GM19240 (cell line): ENCODE results near the gene KRT3.
A peak's percentile ranks its signal among the peaks of the same experiment; 100 is the strongest.
"Not testable (repeated sequence)": the region's sequence is repeated elsewhere in the genome, so short reads cannot be mapped to it uniquely, and the experiment has no call there.

Experiments used
- DNase-seq: peaks from one replicate; pipeline ENCODE4 v3.0.0; 2011; ENCODE audit warnings: low spot score; ENCODE audit not compliant: insufficient read length

The KRT3 gene

DNA sequence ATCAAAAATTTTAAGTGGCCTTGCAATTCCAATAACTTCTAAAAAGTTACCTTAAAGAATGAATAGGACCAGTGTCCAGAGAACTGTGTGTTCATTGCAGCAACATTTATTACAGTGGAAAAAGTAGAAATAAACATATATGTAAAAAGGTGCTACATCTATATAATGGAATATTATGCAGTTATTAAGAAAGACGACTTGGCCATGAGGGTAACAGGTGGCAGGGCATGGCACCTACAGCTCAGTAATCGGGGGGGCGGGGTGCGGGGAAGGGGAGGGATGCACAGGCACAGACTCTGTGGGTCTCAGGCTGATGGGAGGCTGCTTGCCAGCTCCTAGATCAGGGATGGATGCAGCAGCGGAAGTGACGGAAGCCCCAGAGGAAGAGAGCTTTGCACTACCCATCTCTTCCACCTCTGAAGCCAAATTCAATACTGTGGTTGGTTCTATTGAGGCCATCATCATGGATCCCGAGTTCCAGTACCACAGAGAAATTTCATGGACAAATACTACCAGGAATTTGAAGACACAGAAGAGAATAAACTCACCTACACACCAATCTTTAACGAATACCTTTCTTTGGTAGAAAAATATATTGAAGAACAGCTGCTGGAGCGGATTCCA, 32.8 kb downstream of the KRT3 start:
- DNase-seq = no peak

GRCh38 chr12:52761802-52762201, 34.1 kb downstream of the KRT3 start:
- DNase-seq = no peak

DNA sequence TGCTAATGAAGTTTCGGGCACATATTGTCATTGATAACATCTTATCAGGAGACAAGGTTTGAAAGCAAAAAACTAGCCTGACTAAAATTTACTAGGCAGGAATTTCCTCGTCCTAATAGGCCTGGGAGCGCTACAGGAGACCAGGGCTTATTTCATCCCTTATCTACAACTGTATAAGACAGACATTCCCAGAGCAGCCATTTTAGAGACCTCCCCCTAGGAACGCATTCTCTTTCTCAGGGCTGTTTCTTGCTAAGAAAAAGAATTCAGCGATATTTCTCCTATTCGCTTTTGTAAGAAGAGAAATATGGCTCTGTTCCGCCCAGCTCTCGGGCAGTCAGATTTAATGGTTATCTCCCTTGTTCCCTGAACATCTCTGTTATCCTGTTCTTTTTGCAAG, 34.7 kb downstream of the KRT3 start:
- not testable (repeated sequence) for DNase-seq

GRCh38 chr12:52760623-52761022, 35.3 kb downstream of the KRT3 start:
- no peak for DNase-seq

DNA sequence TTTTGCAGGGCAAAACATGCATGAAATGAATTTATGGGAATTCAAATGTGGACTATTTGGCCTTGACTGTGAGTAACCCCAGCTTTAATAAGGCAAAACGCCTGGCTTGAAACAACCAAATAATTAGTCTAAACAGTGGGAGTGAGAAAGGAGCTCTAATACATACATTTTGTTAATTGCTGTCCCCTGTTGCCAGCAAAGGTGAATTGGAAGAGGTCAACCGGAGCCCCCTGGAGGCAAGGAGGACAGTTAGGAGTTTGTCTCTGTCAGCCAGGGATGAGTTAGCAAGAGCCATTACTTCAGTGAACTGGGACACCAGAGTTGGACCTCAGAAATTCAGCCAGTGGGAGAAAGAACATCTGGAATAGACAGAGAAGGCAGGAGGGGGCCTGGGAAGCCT, 36.2 kb downstream of the KRT3 start:
- DNase-seq = no peak

DNA sequence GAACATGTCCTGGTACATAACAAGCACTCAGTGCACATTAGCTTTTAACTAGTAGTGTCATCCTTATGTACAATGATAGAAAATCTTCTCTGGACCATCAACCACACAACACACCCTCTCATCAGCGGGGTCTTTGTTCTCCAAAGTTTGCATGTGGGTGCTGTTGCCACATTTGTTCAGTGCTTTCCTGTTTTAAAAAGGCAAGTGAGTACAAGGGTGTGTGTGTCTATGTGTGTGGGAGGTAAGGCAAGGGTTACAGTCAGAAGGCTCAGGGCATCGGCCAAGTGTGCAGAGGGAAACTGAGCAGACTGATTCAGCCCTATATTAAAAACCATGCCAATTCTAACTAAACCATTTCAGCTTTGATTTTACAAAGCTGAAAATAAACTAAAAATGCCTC, 36.7 kb downstream of the KRT3 start:
- no peak for DNase-seq

DNA sequence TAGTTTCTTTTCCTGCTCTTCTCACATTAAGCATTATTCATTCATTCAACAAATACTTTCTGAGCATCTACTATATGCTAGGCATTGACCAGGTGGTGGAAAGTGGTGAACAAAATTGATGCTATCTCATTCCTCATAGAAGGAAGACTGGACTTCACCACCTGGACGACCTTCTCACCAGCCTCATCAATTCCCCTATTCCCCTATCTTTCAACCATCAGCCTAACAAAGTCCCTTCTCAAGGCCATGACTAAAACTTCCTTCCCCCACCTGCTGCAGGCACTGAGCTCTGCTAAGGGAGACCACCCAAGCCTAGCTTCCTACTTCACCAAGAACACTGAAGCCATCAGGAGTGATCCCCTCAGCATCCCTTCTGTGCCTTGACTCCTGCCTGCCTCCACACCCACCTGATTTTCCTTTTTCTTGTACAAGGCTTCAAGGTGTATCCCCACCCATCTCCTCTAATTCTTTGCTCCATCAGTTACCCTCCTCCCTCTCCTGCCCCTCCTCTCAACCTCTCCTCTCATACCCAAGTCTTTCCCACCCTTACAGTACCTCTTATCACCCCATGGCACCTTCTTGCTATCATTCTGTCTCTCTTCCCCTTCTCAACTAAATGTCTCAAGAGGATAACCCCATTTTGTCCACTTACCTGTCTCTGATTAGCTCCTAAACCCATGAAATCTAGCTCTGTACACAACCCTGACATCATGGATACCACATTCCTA, 38.3 kb downstream of the KRT3 start:
- no peak for DNase-seq

DNA sequence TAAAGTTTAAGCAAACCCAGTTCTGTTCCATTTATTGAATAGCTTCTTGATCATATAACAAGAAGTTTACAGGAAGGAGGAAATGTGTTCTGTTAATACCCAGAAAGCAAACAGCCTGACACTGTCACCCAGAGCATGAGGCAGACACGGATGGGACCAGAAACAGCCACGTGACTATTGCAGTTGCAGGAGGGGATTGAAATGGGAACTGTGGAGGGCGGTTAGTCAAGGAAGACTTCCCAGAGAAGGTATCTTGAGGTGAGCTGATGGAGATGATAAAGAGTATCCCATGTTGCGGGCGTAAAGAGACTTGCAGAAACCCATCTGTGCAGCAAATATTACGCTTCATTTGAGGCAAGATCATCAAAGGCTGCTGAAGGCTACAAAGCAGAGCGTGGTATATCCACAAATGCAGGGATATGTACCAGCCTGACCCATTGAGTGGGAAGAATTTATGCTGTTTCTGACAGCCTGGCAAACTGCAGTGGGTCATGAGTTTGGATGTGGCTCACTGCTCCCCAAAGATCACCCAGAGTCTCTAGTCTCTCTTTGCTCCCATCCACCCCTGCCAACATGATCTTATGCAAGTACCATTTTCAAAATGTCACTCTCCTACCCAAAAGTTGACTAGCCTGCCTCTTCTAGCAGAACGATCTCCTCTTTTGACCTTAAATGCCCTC, 39.5 kb downstream of the KRT3 start:
- DNase-seq = no peak

GRCh38 chr12:52755533-52755932, 40.4 kb downstream of the KRT3 start:
- no peak for DNase-seq

- DNase-seq = no peak
These were observed 41.8 kb downstream of the KRT3 start for GRCh38 chr12:52754135-52754534.

GRCh38 chr12:52753283-52753682, 42.6 kb downstream of the KRT3 start:
- no peak for DNase-seq

GRCh38 chr12:52752516-52752915, 43.4 kb downstream of the KRT3 start:
- DNase-seq = no peak

DNA sequence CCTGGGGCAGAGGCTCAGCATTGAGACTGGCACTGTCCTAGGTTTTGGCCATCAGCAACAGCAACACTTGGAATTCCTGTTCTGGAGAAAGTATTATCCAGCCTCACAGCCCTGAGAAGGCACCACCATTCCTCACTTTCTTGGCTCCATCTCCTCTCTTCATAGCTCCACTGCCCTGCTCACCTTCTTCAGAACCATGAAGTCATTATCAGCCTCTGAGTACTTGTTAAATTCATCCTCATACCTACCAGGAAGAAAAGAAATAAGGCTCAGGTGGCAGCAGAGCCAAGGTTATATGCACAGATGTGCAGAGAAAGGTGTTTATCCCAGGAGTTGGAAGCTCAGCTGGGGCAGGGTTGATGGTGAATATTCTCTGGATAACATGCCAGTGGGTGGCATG, 44.1 kb downstream of the KRT3 start:
- no peak for DNase-seq

- DNase-seq = not testable (repeated sequence)
These were observed 45.4 kb downstream of the KRT3 start for GRCh38 chr12:52750532-52750931.

DNA sequence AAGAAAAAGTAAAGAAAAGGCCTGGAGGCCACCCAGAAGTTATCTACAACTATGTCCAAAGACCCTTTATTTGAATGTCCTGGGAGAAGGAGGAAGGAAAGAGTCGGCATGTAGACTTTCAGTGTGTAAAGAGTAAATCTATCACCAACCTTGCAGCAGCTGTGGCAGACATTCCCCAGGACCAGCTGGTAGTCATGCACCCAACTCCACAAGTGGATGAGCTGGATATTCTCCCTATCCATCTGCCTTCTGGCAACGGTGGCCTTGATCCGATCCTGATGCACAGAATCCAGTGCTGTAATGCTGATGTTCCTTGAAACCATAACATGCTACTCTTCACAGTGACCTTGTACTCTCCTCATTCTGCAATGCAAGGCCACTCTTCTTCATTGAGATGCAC, 46.1 kb downstream of the KRT3 start:
- DNase-seq = no peak

DNA sequence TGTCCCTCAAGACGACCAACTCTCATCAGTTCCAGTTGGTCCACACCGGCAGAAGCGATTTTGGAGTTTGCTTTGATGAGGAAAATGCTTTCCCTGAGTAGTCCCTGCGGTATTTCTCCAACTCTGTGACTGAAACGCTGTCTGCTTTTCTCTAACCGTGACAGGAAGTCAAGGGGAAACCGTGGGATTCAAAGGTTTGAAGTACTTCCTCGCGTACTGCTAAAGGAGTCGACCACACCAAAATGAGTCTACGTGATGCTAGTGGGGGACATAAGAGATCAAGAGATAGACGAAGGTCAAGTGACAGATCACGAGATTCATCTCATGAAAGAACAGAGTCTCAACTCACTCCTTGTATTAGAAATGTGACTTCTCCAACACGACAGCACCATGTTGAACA, 47.3 kb downstream of the KRT3 start:
- no peak for DNase-seq

- DNase-seq = no peak
These were observed 50.4 kb downstream of the KRT3 start for GRCh38 chr12:52745554-52745953.

- no peak for DNase-seq
These were observed 51.3 kb downstream of the KRT3 start for GRCh38 chr12:52744493-52745156.

GRCh38 chr12:52742822-52743457, 53.0 kb downstream of the KRT3 start:
- DNase-seq = no peak

GRCh38 chr12:52742196-52742580, 53.7 kb downstream of the KRT3 start:
- DNase-seq = no peak

- DNase-seq = peak; percentile 14
These were observed 54.3 kb downstream of the KRT3 start for GRCh38 chr12:52741375-52742195.
